ENCODE data around the gene BAZ2B. TPM values are rescaled to one million over a fixed set of nuclear protein-coding genes. Genes with fewer than 3 reads are reported as not detected.

BAZ2B gene
- total RNA-seq, 1 experiment from 2014 or later: 34.9 TPM

DNA sequence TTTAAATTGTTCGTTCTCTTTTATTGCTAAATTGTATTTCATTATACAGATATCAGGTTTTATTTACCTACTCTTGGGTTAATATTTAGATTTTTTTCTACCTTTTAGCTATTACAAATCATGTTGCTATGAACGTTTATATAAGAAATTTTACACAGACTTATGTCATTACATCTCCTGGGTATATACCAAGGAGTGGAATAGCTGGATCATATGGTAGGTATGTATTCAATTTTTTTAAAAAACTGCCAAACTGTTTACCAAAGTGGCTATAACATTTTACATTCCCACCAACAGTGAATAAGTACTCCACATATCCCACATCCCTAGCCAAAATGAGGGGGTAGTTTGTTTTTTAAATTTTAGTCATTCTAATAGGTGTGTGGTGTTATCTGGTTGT is 32.3 kb upstream of the BAZ2B start:
- no peak overlapping the region for H2AFZ ChIP-seq
- no peaks in the 10 kb centered on the region for H3K79me2 ChIP-seq (ENCODE audit: low read depth)
- no peaks in the 10 kb centered on the region for H3K27me3 ChIP-seq (ENCODE audit: insufficient read depth, low read depth)
- no peak for DNase-seq
- H3K27ac ChIP-seq: no peak overlapping the region
- H3K4me1 ChIP-seq (replicated peaks; ENCODE audit: insufficient read depth): no peaks in the 10 kb centered on the region
- H3K4me2 ChIP-seq: no peak overlapping the region
- H3K4me3 ChIP-seq: no peak overlapping the region
- H3K9me3 ChIP-seq (ENCODE audit: insufficient read depth, low read depth): no peaks in the 10 kb centered on the region
- no peaks in the 10 kb centered on the region for H3K9me2 ChIP-seq (ENCODE audit: insufficient read depth)
- no peaks in the 10 kb centered on the region for H3F3A ChIP-seq (ENCODE audit: insufficient read depth, low read depth)
- no peak for TF ChIP-seq EZH2 (IDR thresholded peaks at IDR 0.05; ENCODE audit: low read depth)
- TF ChIP-seq, protein P1, sequence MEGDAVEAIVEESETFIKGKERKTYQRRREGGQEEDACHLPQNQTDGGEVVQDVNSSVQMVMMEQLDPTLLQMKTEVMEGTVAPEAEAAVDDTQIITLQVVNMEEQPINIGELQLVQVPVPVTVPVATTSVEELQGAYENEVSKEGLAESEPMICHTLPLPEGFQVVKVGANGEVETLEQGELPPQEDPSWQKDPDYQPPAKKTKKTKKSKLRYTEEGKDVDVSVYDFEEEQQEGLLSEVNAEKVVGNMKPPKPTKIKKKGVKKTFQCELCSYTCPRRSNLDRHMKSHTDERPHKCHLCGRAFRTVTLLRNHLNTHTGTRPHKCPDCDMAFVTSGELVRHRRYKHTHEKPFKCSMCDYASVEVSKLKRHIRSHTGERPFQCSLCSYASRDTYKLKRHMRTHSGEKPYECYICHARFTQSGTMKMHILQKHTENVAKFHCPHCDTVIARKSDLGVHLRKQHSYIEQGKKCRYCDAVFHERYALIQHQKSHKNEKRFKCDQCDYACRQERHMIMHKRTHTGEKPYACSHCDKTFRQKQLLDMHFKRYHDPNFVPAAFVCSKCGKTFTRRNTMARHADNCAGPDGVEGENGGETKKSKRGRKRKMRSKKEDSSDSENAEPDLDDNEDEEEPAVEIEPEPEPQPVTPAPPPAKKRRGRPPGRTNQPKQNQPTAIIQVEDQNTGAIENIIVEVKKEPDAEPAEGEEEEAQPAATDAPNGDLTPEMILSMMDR (conservative IDR thresholded peaks at IDR 0.05): no peak
- POLR2A ChIA-PET (ENCODE audit: unreplicated experiment): no interaction called here
- CTCF ChIA-PET: no interaction called here
- intact Hi-C loops (cut with micrococcal nuclease; ENCODE audit: unreplicated experiment): no loop called here
- no TSS peak for BruUV-seq (replicated peaks)
- no peaks in the 10 kb centered on the region for H3K36me3 ChIP-seq (ENCODE audit: low read depth)
- H4K20me1 ChIP-seq (ENCODE audit: insufficient read depth): no peaks in the 10 kb centered on the region

DNA sequence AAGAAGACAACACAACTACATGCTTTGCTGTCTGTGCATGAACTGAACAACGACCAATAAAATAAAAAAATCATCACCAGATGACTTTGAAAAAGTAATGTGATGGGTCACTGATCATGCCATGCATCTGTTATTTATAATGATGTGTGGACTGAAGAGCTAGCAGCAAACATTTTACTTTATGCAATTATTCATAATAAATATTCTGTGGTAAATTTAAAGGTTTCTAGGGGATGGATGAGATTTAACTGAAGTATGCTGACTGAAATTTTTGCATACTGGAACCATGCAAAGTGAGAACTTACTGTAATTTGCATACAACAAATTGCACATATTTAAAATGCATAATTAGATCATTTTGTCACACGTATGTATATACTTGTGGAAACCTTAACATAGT is 31.3 kb upstream of the BAZ2B start:
- Histone ChIP-seq H3K9me3 (ENCODE audit: insufficient read depth, low read depth) (no peaks in the 10 kb centered on the region), H3K79me2 (ENCODE audit: low read depth) (no peaks in the 10 kb centered on the region), H3K4me3 (no peak overlapping the region), H4K20me1 (ENCODE audit: insufficient read depth) (no peaks in the 10 kb centered on the region), H3K4me1 (replicated peaks; ENCODE audit: insufficient read depth) (no peaks in the 10 kb centered on the region), H3K36me3 (ENCODE audit: low read depth) (no peaks in the 10 kb centered on the region), H3F3A (ENCODE audit: insufficient read depth, low read depth) (no peaks in the 10 kb centered on the region), H3K4me2 (no peak overlapping the region), H2AFZ (no peak overlapping the region), H3K9me2 (ENCODE audit: insufficient read depth) (no peaks in the 10 kb centered on the region), H3K27ac (no peak overlapping the region), H3K27me3 (ENCODE audit: insufficient read depth, low read depth) (no peaks in the 10 kb centered on the region)
- POLR2A ChIA-PET (ENCODE audit: unreplicated experiment): no interaction called here
- intact Hi-C loops (cut with micrococcal nuclease; ENCODE audit: unreplicated experiment): no loop called here
- no peak for TF ChIP-seq EZH2 (IDR thresholded peaks at IDR 0.05; ENCODE audit: low read depth)
- TF ChIP-seq, protein P1 (conservative IDR thresholded peaks at IDR 0.05): no peak
- BruUV-seq (replicated peaks): no TSS peak
- DNase-seq: no peak
- CTCF ChIA-PET: no interaction called here

- CTCF ChIA-PET: no interaction called here
- no peak overlapping the region for H3K4me3 ChIP-seq
- H3F3A ChIP-seq (ENCODE audit: insufficient read depth, low read depth): no peaks in the 10 kb centered on the region
- H2AFZ ChIP-seq: no peak overlapping the region
- intact Hi-C loops (cut with micrococcal nuclease; ENCODE audit: unreplicated experiment): no loop called here
- H3K27ac ChIP-seq: no peak overlapping the region
- TF ChIP-seq EZH2 (IDR thresholded peaks at IDR 0.05; ENCODE audit: low read depth): no peak
- TF ChIP-seq, protein P1 (conservative IDR thresholded peaks at IDR 0.05): no peak
- H3K9me3 ChIP-seq (ENCODE audit: insufficient read depth, low read depth): peaks cover 7% of the 10 kb centered on the region; the same call in 1 of the 2 replicates
- no peaks in the 10 kb centered on the region for H3K27me3 ChIP-seq (ENCODE audit: insufficient read depth, low read depth)
- POLR2A ChIA-PET (ENCODE audit: unreplicated experiment): no interaction called here
- no peaks in the 10 kb centered on the region for H3K4me1 ChIP-seq (replicated peaks; ENCODE audit: insufficient read depth)
- H3K79me2 ChIP-seq (ENCODE audit: low read depth): no peaks in the 10 kb centered on the region
- no TSS peak for BruUV-seq (replicated peaks)
- no peak for DNase-seq
- H3K4me2 ChIP-seq: no peak overlapping the region
- no peaks in the 10 kb centered on the region for H3K9me2 ChIP-seq (ENCODE audit: insufficient read depth)
- no peaks in the 10 kb centered on the region for H4K20me1 ChIP-seq (ENCODE audit: insufficient read depth)
- H3K36me3 ChIP-seq (ENCODE audit: low read depth): no peaks in the 10 kb centered on the region
Measured at GRCh38 chr2:159640176-159640575, 23.8 kb upstream of the BAZ2B start.

All from PC-9 (cell line).